Parathyroid adenoma (tissue), 2 donors: ENCODE data around the gene ZBTB7B.

Source experiments
- H2AFZ ChIP-seq: fragments of 300-600 bp; sonication (generic); one replicate; pipeline ENCODE4 v1.7.0; 2017; ENCODE audit warnings: antibody characterized with exemption, mild to moderate bottlenecking
- H3K27ac ChIP-seq: fragments of 300-600 bp; sonication (generic); one replicate; pipeline ENCODE4 v1.7.0; 2017
- H3K27me3 ChIP-seq: fragments of 300-600 bp; sonication (generic); one replicate; pipeline ENCODE4 v1.7.0; 2017; ENCODE audit warnings: low read length; ENCODE audit not compliant: control insufficient read depth, insufficient read depth
- H3K36me3 ChIP-seq: fragments of 300-600 bp; sonication (generic); one replicate; pipeline ENCODE4 v1.7.0; 2017; ENCODE audit warnings: low read length; ENCODE audit not compliant: control insufficient read depth, insufficient read depth
- H3K4me1 ChIP-seq: fragments of 300-600 bp; sonication (generic); one replicate; pipeline ENCODE4 v1.7.0; 2017; ENCODE audit warnings: control low read depth
- H3K4me2 ChIP-seq: fragments of 300-600 bp; sonication (generic); one replicate; pipeline ENCODE4 v1.7.0; 2017; ENCODE audit warnings: low read length
- H3K4me3 ChIP-seq: fragments of 300-600 bp; sonication (generic); one replicate; pipeline ENCODE4 v1.7.0; 2017; ENCODE audit warnings: low read depth, low read length
- H3K79me2 ChIP-seq: fragments of 300-600 bp; sonication (generic); one replicate; pipeline ENCODE4 v1.7.0; 2017; ENCODE audit warnings: control low read depth
- H3K9ac ChIP-seq: fragments of 300-600 bp; sonication (generic); one replicate; pipeline ENCODE4 v1.7.0; 2017; ENCODE audit warnings: mild to moderate bottlenecking
- H3K9me3 ChIP-seq: fragments of 300-600 bp; sonication (generic); one replicate; pipeline ENCODE4 v1.7.0; 2017; ENCODE audit warnings: low read length; ENCODE audit not compliant: control insufficient read depth
- CTCF ChIP-seq: fragments of 300-600 bp; sonication (generic); IDR thresholded peaks from one replicate; pipeline ENCODE4 v1.7.0; 2017; ENCODE audit warnings: antibody characterized with exemption, mild to moderate bottlenecking
- donor health status: primary hyperparathyroidism.

The ZBTB7B gene

GRCh38 chr1:155063550-155064110 lies 61.0 kb downstream of the ZBTB7B start, which contains the start of gene EFNA4:
EFNA4 (plus strand) TSS chr1:155063740; CDS start chr1:155063824, 84 bp downstream.
- no peaks in the 10 kb centered on the region for H3K9me3 ChIP-seq
- H3K27me3 ChIP-seq: no peaks in the 10 kb centered on the region
- H2AFZ ChIP-seq: peak within 1 kb of the TSS; percentile 70
- no peaks in the 10 kb centered on the region for H3K36me3 ChIP-seq
- peaks cover 8% of the 10 kb centered on the region for H3K4me1 ChIP-seq
- H3K4me2 ChIP-seq: peak within 1 kb of the TSS; percentile 93
- H3K27ac ChIP-seq: no peak within 1 kb of the TSS
- peak within 1 kb of the TSS; percentile 89 for H3K4me3 ChIP-seq
- no peak for TF ChIP-seq CTCF
- H3K79me2 ChIP-seq: no peaks in the 10 kb centered on the region
- no peak within 1 kb of the TSS for H3K9ac ChIP-seq

- no peaks in the 10 kb centered on the region for H3K79me2 ChIP-seq
- no peak overlapping the region for H3K27ac ChIP-seq
- no peak for TF ChIP-seq CTCF
- peaks cover 8% of the 10 kb centered on the region for H3K4me1 ChIP-seq
- H3K36me3 ChIP-seq: no peaks in the 10 kb centered on the region
- H3K4me3 ChIP-seq: peak overlapping the region; percentile 89
- H3K9me3 ChIP-seq: no peaks in the 10 kb centered on the region
- peak overlapping the region; percentile 70 for H2AFZ ChIP-seq
- H3K27me3 ChIP-seq: no peaks in the 10 kb centered on the region
- peak overlapping the region; percentile 93 for H3K4me2 ChIP-seq
- no peak overlapping the region for H3K9ac ChIP-seq
These were observed 61.7 kb downstream of the ZBTB7B start for GRCh38 chr1:155064111-155064831.

DNA sequence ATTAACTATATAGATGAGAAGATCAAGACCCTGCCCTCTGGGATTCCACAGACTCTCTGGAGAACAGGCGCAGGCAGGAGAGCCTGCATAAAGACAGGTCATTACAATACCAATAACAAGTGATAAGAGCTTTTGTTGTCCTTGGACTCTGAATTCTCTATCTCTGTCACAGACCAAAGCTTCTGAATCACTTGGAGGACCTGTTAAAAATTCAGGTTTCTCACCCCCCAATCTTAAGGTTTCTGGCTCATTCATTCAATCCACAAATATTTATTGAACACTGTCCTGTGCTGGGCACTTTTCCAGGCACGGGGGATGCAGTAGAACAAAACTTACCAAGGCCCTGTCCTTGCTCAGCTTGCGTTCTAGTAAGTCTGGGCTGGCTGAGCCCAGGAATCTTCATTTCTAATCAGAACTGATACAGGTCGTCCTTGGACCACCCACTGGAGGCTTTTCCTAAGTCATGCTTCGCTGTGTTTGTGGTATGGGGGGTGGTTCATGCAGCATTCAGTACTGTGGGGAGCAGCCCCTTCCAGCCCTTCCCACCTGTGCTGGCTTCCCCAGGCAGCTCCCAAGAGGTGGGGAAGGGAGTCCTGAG lies 62.3 kb downstream of the ZBTB7B start:
- H2AFZ ChIP-seq: no peak overlapping the region
- no peaks in the 10 kb centered on the region for H3K9me3 ChIP-seq
- H3K27ac ChIP-seq: no peak overlapping the region
- no peak overlapping the region for H3K4me2 ChIP-seq
- H3K4me3 ChIP-seq: no peak overlapping the region
- no peak for TF ChIP-seq CTCF
- no peaks in the 10 kb centered on the region for H3K27me3 ChIP-seq
- H3K4me1 ChIP-seq: peaks cover 8% of the 10 kb centered on the region
- H3K9ac ChIP-seq: no peak overlapping the region
- H3K79me2 ChIP-seq: no peaks in the 10 kb centered on the region
- no peaks in the 10 kb centered on the region for H3K36me3 ChIP-seq

DNA sequence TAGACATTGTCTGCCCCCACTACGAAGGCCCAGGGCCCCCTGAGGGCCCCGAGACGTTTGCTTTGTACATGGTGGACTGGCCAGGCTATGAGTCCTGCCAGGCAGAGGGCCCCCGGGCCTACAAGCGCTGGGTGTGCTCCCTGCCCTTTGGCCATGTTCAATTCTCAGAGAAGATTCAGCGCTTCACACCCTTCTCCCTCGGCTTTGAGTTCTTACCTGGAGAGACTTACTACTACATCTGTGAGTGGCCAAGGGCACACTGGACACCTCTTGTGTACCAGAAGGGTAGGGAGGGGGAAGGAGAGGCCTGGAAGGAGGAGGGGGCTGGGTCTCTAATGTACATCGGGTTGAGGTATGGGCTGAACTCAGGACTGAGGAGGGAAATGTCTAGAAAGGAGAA lies 64.2 kb downstream of the ZBTB7B start:
- H3K36me3 ChIP-seq: no peaks in the 10 kb centered on the region
- H3K9ac ChIP-seq: no peak overlapping the region
- H3K4me3 ChIP-seq: no peak overlapping the region
- H3K4me1 ChIP-seq: peaks cover 6% of the 10 kb centered on the region
- H3K9me3 ChIP-seq: no peaks in the 10 kb centered on the region
- H3K27ac ChIP-seq: no peak overlapping the region
- TF ChIP-seq CTCF: no peak
- no peak overlapping the region for H2AFZ ChIP-seq
- no peak overlapping the region for H3K4me2 ChIP-seq
- H3K27me3 ChIP-seq: no peaks in the 10 kb centered on the region
- no peaks in the 10 kb centered on the region for H3K79me2 ChIP-seq
